Right atrium auricular region (tissue), 2 donors: Measurements from ENCODE around the gene LRCH1. TPM values are rescaled to one million over a fixed set of nuclear protein-coding genes. Genes with fewer than 3 reads are reported as not detected.

Experiments used
- DNase-seq: peaks from one replicate; pipeline ENCODE4 v3.0.0-alpha.2; 2019; ENCODE audit warnings: low spot score
- H3K27ac ChIP-seq, 2 donors: fragments of 200-600 bp; sonication (generic); 1 replicate in 1 of 2; 2 replicates in 1 of 2; pipeline ENCODE4 v1.5.1; 2016 to 2019
- H3K27me3 ChIP-seq, 2 donors: fragments of 200-600 bp; sonication (generic); one replicate each; pipeline versions ENCODE4 v1.5.1 to v1.6.0; 2017 to 2019
- H3K36me3 ChIP-seq: fragments of 200-600 bp; sonication (generic); one replicate; pipeline ENCODE4 v1.5.1; 2016
- H3K4me1 ChIP-seq, 2 donors: fragments of 200-600 bp; sonication (generic); one replicate each; pipeline versions ENCODE4 v1.5.1 to v1.6.0; 2017 to 2019
- H3K4me3 ChIP-seq, 2 donors: fragments of 200-600 bp; sonication (generic); 1 replicate in 1 of 2; 2 replicates in 1 of 2; pipeline ENCODE4 v1.5.1; 2017 to 2019; ENCODE audit warnings: mild to moderate bottlenecking in 1 of 2, moderate library complexity in 1 of 2
- H3K9me3 ChIP-seq, 2 donors: fragments of 200-600 bp; sonication (generic); one replicate each; pipeline ENCODE4 v1.5.1; 2019
- CTCF ChIP-seq, 2 donors: fragments of 200-600 bp; sonication (generic); IDR thresholded peaks; one replicate each; pipeline ENCODE4 v1.5.1; 2019; ENCODE audit warnings: antibody characterized with exemption in 2 of 2
- total RNA-seq, 2 donors: library from RNA; depleted of rRNA; stranded (reverse); fragments of >200 nt; gene quantifications; one replicate each; pipeline ENCODE4 v1.1.0, GENCODE V29; 2016

LRCH1 gene
- total RNA-seq, 2 donors from 2014 or later: 6.9 to 10.9 TPM

- Histone ChIP-seq H3K4me3 (no peak overlapping the region), H3K27ac (no peak overlapping the region), H3K4me1 (peaks cover 0 to 49% of the 10 kb centered on the region in 2 donors), H3K36me3 (no peaks in the 10 kb centered on the region), H3K27me3 (no peaks in the 10 kb centered on the region), H3K9me3 (no peaks in the 10 kb centered on the region)
- no peak for TF ChIP-seq CTCF (IDR thresholded peaks at IDR 0.05)
- no peak for DNase-seq
Observed at GRCh38 chr13:46682707-46683106, 129.7 kb downstream of the LRCH1 start.

GRCh38 chr13:46683676-46684260 is 130.8 kb downstream of the LRCH1 start:
- no peak overlapping the region for H3K4me3 ChIP-seq
- peaks cover 0 to 46% of the 10 kb centered on the region in 2 donors for H3K4me1 ChIP-seq
- TF ChIP-seq CTCF (IDR thresholded peaks at IDR 0.05): no peak
- no peak for DNase-seq
- H3K27ac ChIP-seq: no peak overlapping the region
- H3K36me3 ChIP-seq: no peaks in the 10 kb centered on the region
- H3K27me3 ChIP-seq: no peaks in the 10 kb centered on the region
- H3K9me3 ChIP-seq: no peaks in the 10 kb centered on the region

- no peak for DNase-seq
- H3K27ac ChIP-seq: no peak overlapping the region
- no peaks in the 10 kb centered on the region for H3K36me3 ChIP-seq
- no peak for TF ChIP-seq CTCF (IDR thresholded peaks at IDR 0.05)
- no peaks in the 10 kb centered on the region for H3K9me3 ChIP-seq
- H3K4me3 ChIP-seq: no peak overlapping the region
- no peaks in the 10 kb centered on the region for H3K27me3 ChIP-seq
- peaks cover 0 to 39% of the 10 kb centered on the region in 2 donors for H3K4me1 ChIP-seq
Observed at GRCh38 chr13:46684287-46685001, 131.5 kb downstream of the LRCH1 start.

- Histone ChIP-seq H3K27ac (no peak overlapping the region), H3K4me1 (peaks cover 0 to 32% of the 10 kb centered on the region in 2 donors)
Observed at GRCh38 chr13:46685006-46685730, 132.2 kb downstream of the LRCH1 start.

GRCh38 chr13:46686171-46686570 is 133.2 kb downstream of the LRCH1 start:
- Histone ChIP-seq H3K36me3 (no peaks in the 10 kb centered on the region), H3K4me3 (no peak overlapping the region), H3K9me3 (no peaks in the 10 kb centered on the region), H3K27me3 (no peaks in the 10 kb centered on the region), H3K4me1 (peaks cover 0 to 26% of the 10 kb centered on the region in 2 donors), H3K27ac (no peak overlapping the region)
- TF ChIP-seq CTCF (IDR thresholded peaks at IDR 0.05): no peak
- DNase-seq: no peak

More at GRCh38 chr13:46685006-46685730, 132.2 kb downstream of the LRCH1 start:
- Histone ChIP-seq H3K36me3 (no peaks in the 10 kb centered on the region), H3K9me3 (no peaks in the 10 kb centered on the region), H3K27me3 (no peaks in the 10 kb centered on the region), H3K4me3 (no peak overlapping the region)
- no peak for TF ChIP-seq CTCF (IDR thresholded peaks at IDR 0.05)
- DNase-seq: no peak
